GM18868 (cell line): Measurements from ENCODE around the gene PPIL1.
A peak's percentile ranks its signal among the peaks of the same experiment; 100 is the strongest.
"Not testable (repeated sequence)": the region's sequence is repeated elsewhere in the genome, so short reads cannot be mapped to it uniquely, and the experiment has no call there.

Source experiments
- ATAC-seq: cut with Tn5 transposase; IDR thresholded peaks from one replicate; pipeline ENCODE4 v1.9.1; 2021; ENCODE audit warnings: mild to moderate bottlenecking, moderate library complexity; ENCODE audit not compliant: unreplicated experiment

The PPIL1 gene

DNA sequence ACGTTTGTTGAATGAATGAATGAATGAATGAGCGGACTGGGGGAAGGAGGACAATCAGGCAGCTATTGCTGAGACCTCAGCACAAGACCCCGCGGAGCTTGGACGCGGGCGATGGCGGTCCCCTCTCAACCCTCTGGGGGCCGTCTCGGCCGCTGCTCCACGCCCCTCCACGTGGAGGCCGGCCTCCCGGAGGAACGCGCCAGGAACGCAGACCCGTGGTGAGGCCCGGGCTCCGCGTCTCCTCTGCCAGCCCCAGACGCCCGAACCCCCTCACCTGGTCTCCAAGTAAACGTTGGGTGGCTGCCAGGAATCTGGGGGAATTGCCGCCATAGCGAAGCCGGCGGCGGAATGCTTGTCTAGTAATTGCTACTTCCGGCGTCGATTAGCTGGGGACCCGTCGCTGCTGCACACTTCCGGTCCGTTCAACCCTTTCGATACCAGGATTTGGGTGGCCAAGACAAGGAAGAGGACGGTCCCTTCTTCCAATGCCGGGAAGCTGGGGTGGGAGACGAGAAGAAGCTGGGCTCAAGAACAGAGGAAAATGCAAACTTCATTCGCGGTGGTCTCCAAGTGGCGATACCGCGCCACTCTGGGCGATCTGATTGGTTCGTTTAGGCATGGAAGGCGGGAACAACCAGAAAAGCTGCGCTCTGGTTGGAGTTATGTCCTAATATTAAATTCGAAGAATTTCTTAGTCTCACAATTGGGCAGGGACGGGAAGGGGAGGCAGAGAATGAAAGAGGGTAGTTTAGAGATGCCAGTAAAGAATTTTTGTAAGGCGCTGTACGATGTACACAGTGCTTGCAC lies at the start of gene PPIL1:
PPIL1 (minus strand) TSS at position 361 of the 807 bp plus-strand sequence; CDS start at position 330, 31 bp downstream.
- ATAC-seq, result peak; percentile 81

DNA sequence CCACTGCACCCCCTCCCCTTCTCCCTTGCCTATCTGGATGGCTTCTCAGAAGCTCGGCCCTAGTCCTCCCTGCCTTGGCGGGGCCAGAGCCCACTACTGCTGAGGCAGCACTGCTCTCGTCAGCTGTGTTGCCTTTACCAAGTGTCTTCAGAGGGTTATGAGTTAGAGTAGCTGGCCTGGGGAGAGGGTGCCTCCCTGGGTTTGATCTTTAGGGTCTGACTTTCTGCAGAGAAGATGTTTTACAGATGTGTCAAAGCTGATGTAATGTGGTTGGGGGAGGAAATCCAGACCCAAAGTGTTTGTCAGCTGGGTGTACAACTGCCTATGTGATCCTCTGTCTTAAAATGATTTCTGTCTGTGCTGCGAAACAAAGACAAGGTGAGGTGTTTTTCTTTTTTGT lies 49.5 kb upstream of the PPIL1 start:
- ATAC-seq, result no peak

DNA sequence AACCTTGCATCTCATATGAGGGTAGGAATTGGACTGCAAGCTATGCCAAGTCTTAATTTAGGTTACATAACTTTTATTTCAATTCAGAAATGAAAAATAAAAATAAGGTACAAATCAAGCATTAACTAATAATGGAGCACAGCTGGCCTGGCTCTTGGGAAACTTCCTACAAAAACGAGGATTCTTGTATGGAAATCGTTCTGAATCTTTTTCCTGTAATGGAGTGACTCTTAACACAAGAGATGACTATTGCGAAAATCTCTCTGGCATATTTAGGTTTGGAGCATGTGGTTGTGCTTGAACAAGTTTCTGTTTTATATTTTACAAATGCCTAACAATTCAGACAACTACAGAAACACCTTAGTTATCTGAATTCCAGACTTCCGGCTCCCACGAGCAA lies 45.9 kb upstream of the PPIL1 start:
- no peak for ATAC-seq

DNA sequence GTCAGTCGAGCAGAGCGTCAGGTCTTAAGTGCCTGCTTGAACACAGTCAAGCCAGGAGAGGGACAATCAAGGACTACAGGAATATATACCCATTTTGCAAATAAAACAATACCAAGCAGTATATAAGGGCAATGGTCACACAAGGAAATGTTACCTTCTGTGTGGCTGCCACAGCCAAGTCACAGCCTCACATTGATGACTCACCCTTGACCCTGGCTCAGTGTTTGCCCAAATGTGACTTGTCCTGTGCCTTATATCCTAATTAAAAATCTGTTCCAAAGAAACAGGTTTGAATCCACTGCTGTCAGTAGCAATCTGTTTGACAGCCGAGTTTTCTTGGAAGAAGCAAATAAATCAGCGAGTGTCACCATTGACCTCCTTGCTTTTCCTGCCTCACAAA lies 45.4 kb upstream of the PPIL1 start:
- ATAC-seq, result no peak

DNA sequence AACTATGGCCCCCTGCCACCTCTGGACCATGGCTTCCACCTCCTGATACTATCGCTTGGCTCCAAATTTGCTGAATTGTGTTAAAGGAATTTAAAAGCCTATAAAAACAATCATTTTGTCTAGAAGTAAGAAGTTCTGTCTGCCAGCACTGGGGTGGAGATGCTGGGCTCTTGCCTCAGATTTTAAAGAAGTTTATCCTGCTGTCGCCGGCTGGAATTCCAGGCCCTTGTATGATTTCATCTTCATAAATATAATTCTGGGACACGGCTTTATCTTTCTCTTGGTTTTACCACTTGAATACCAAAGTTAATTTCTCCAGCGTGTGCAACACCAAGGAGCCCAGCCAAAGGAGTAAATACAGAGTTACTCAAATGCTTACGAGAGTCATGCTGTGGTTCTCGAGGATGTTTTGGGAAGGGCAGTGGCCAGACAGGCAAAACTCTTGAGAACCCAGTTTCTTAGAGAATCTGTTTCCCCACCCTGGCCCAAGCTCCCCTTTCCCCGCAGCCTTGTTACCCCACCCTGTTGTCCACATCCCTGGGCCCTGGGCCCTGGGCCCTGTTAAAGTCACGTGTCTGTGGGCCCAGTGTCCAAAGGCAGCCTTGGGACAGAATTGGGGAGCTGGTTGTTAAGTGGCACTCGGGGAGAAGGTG lies 43.1 kb upstream of the PPIL1 start:
- no peak for ATAC-seq

DNA sequence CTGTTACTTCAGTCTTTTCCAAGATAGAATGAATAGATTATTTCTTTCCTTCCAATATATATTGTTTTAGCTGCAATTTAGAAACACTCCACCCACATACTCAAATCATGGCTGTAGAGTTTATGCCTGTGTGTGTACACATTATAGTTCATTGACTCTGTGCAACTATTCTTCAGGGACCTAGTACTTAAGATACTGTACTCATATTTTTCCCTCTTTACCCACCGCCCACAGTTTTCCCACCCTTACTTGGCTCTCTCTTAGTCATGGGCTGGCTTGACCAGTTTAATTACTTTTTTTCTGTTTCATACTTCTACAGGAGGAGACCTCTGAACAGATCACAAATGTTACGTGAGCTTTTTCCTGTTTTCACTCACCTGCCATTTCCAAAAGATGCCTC lies 41.5 kb upstream of the PPIL1 start:
- no peak for ATAC-seq

DNA sequence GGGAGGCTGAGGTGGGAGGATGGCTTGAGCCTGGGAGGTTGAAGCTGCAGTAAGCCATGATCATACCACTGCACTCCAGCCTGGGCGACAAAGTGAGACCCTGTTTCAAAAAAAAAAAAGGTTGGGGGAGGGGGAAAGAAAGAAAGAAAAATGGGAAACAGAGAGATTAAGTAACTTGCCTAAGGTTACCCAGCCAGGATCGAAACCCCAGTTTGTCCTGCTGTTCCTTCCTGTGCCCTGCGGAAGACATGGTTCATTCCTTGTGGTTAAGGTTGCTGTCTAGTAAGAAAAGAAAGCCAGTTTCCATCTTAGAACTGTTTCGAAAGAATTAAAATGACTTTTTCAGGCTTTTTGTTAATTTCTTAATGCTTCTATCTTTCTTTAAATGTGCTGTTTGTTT lies 41.0 kb upstream of the PPIL1 start:
- no peak for ATAC-seq

DNA sequence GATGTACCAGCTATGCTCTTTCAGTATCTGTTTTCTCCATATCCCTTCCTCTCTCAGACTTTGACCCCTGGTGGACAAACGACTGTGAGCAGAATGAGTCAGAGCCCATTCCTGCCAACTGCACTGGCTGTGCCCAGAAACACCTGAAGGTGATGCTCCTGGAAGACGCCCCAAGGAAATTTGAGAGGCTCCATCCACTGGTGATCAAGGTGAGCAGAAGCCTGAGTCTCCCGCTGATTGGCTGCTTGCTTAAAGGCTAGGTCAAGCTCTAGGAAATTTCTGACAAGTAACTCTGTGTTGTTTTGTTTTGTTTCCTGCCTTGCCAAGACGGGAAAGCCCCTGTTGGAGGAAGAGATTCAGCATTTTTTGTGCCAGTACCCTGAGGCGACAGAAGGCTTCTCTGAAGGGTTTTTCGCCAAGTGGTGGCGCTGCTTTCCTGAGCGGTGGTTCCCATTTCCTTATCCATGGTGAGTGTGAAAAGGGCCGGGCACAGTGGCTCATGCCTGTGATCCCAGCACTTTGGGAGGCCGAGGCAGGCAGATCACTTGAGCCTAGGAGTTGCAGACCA lies 39.7 kb upstream of the PPIL1 start:
- no peak for ATAC-seq

DNA sequence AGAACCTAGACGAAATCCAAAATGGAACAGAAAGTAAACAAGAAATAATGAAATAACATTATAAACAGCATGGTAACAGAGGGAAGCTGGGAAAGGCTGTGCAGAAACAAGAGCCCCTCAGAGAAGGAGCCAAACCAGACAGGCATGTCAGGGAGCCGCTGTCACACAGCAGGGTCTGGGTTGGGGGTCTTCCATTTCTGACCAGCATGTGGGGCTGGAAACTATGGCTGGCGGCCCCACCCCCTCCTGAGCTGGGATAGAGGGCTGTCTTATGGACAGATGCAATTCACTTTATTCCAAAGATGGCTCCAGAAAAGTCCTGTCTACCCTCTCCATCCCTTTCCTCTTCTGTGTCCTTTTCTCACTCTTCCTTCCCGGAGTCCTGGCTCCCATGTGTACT lies 38.5 kb upstream of the PPIL1 start:
- ATAC-seq, result no peak

DNA sequence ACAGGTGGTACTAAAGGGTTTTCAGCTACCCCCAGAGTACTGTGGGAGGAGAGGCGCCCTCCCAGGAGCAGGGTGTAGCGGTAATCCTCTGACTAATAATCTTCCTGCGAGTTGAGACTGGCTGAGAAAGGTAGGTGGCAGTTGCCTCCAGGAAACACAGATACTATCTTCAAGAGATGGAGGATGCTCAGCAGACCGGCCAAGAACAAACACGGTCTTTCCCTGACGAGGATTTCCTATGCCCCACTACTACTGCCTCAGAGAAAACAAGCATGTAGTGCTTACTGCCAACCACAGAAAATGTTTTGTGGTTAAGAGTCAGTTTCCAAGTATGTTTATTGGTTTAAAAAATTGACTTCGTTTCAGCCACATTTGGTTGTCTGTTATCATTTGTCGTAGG lies 38.0 kb upstream of the PPIL1 start:
- ATAC-seq, result peak; percentile 91

DNA sequence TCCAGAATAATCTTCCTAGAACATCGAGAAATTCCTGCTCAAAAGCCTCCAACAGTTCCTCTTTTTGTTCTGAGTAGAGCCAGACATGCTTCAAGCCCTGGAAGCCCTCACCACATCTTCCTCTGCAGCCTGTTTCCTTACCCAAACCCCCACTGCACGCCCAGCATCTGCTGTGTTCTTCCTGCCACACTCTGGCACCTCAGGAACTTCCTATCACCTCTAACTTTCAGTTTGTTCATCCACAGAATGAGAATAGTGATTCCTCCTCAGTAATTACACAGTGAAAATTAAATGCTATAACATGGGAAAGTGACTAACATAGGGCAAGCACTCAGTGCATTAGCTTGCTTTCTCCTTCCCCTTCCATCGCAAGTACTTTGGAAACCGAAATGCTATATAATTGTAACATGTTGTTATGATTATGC lies 37.4 kb upstream of the PPIL1 start:
- ATAC-seq, result no peak

DNA sequence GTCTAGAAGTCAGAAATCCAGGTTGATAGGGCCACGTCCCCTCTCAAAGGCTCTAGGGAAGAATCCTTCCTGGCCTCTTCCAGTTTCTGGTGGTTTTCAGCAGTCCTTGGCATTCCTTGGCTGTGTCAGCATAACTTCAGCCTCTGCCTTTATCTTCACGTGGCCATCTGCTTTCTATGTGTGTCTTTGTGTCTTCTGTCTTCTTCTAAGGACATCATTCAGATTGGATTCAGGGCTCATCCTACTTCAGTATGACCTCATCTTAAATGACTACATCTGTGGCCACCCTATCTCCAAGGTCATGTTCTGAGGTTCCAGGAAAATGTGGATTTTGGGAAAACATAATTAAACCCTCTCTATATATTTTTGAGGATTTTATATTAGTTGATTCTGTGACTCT lies 34.1 kb upstream of the PPIL1 start:
- no peak for ATAC-seq

DNA sequence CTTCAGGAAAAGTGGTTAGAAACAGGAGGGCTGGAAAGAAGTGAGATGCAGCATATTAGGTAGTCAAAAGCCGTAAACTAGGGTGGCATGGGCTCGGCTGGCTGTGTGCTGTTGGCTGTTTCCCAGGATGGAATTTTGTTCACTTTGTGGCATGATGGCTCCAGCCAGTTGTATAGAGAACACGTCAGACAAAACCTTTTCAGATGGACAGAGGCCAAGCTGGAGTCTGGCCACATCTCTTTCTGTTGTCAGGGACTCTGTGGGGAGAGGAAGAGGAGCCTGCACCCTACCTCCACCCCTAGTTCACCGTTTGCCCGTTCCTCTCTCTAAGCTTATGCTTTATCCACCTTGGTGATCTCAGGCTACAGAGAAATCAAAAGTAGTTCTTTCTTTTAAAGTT lies 33.2 kb upstream of the PPIL1 start:
- ATAC-seq, result no peak

DNA sequence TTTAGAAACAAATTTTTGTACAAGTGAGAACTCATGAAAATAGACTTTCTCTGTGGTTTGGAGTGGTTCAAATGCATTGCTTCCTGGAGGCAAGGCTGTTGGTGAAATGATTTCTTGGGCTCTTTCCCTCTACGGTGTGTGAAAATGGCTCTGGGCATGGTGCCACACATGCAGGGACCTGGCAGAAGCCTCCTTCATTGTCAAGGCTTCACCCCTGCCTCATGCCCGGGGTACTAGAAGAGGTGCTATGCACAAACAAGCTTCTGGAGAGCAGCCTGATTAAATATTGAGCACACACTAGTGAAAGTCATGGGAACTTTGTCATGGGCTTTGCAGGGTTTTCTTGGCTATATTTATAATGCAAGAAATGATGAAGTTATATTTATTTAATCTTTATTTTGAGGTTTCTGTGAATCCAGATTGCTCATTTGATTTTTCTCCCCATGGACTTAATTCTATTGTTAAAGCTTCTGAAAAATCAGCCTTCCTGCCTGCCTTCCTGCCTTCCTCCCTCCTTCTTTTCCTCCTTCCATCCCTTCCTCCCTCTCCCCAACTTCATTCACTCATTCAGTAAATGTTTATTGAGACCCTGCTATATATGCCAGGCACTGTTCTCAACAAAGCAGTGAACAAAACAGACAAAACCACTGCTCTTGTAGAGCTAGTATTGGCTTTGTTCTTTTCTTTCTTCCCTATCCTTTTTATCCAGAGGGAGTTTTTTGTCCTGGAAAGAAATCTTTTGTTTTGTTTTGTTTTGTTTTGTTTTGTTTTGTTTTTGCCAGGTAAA lies 32.1 kb upstream of the PPIL1 start:
- ATAC-seq, result no peak

DNA sequence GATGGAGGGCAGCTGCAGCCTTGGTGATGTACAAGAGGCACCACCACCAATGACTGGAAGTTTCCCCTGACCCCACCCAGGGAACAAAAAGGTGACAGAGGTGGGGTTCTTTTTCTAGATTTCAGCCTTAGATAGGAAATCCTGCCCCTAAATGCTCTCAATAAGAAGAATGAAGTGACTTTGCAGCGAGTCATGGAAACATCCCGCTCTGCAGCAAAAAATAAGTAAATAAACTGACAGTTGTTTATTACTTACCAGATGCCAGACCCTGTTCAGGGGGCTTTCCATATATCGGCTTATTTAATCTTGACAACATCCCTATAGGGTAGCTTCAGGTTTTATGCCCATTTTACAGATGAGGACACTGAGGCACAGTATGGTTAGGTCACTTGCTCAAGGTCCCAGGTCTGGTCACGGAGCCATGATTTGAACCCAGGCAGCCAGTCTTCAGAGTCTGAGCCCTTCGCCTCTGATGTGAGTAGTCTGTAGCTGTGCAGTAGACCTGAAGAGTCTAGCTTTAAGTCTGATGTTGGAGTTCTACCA lies 30.3 kb upstream of the PPIL1 start:
- no peak for ATAC-seq

DNA sequence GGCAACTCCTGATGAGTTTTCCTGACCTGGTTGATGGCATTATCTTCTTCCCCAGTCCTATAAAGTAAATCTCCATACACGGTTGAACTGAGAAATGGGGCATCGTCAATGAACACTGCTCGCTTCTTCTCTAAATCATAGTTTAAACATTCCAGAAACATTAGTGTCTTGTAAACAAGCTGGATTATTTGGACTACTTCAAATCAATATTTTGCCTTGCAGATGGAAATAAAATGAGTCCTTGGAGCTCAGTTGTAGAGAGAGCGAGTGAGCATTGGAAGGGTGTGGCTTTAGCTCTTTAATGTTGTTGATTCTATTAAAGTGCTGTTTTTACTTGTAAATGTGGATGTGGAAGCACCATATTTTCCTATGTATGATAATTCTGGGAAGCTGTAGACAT lies 29.5 kb upstream of the PPIL1 start:
- ATAC-seq, result no peak

DNA sequence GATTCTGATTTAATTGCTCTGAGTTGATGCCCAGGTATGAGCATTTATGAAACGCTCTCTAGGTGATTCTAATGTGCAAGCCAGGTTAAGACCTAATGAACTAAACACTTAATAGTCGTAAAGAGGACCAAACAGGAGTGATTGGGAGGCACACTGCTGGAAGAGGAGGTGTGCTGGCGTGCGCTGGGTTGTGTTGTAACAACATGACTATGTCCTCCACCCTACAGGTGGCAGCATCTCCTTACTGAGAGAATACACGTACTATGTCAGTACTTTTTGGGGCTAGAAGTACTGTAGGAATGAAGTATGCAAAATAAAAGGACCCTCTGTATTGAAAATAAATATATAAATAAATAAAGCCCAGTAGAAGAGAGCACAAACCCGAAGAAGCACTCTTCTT lies 23.0 kb upstream of the PPIL1 start:
- no peak for ATAC-seq

DNA sequence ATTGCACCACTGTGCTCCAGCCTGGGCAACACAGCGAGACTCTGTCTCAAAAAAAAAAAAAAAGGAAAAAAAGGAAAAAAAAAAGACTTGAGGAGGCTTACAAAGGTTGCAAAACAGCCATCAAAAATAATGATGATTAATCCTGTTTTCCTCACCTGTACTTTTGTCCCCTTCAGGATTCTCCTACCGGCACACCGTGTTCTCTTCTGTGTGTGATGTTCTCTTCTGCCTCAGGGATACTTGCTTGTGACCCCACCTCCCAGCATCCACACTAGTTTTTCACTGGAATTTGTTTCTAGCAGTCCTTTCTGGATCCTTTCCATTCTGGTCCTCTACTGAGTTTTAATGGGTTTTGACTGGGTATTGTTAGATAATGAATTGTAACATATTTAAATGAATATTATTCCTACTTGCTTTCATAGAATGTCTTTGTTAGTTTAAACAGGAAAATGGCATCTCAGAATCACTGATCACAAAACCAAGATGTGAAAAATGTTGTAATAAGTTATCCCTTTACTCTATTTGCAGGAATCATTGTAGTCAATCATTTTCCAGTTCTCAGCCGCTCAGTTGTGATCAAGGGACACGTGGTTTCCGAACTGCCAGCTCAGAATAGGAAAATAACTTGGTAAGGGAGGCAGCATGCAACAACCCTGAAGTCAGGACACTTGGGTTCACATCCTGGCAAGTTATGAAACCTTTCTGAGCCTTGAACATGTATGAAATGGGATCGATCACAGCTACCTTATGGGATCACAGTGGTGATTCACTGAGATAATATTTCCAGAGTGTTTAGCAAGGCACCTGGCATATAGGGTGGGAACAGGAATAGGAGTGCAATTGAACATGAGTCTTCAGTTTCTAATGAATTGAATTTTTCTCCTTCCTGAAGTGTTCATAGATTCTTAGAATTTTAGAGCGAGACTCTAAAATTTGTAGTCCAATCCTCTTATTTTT lies 19.7 kb upstream of the PPIL1 start:
- no peak for ATAC-seq

DNA sequence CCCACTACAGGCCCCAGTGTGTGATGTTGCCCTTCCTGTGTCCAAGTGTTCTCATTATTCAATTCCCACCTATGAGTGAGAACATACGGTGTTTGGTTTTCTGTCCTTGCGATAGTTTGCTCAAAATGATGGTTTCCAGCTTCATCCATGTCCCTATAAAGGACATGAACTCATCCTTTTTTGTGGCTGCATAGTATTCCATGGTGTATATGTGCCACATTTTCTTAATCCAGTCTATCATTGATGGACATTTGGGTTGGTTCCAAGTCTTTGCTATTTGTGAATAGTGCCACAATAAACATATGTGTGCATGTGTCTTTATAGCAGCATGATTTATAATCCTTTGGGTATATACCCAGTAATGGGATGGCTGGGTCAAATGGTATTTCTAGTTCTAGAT lies 16.6 kb upstream of the PPIL1 start:
- ATAC-seq, result not testable (repeated sequence)

DNA sequence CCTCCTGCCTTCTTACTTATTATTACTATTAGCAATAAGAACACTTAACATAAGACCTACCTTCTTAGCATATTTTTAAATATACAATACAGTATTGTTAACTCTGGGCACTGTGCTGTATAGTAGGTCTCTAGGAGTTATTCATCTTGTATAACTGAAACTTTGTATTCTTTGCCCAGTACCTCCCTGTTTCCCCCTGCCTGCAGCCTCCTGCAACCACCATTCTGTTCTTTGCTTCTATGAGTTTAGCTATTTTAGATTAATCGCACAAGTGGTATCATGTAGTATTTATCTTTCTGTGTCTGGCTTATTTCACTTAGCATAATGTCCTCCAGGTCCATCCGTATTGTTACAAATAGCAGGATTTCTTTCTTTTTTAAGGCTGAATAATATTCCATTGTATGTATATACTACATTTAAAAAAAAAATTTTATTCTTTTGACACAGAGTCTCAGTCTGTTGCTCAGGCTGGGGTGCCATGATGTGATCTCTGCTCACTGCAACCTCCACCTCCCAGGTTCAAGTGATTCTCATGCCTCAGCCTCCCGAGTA lies 15.6 kb upstream of the PPIL1 start:
- no peak for ATAC-seq
